Measurements from ENCODE around the gene MEIS1. TPM values are rescaled to one million over a fixed set of nuclear protein-coding genes. Genes with fewer than 3 reads are reported as not detected.

The MEIS1 gene
- total and polyA plus RNA-seq, 2 of the 8 experiments (the other 6 are each of a cell fraction or from before 2014, with no cell fraction given): 0.17 to 1.2 TPM

DNA sequence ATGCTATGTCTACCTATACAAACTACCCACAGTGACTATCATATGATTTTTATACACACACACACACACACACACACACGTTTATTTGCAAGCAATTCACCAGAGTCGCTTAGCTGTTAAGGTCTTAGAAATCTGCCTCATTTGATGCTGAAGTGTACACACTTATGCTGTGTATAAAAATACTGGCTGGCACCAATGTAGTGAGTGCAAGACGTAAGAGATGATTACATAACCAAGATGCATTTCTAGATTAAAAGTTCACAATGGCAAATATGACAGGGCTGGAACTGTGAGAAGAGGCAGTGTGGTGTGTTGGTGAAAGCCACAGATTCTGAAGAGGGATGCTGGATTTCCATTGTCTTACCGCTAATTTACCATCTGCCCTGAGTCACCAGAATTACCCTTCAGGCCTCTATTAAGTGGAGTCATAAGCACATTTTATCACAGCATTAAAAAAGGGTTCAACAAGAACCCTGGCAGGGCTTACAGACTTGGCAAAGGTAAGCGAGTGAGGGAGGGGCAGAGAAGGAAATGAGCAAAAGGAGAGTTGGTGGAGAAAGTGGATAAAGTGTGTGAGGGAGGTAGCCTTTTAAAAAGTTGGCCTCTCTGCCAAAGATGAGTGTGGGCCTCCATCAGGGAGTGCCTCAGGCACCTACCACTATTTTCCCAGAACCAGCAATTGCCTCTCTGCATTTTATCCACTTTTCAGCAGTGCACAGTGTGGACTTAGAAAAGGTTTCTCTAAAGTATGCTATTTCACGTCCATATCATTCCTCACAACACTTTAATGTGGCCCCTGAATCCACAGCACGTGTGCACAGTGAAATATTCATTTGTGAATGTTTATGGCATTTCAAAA is 21.5 kb downstream of the MEIS1 start (continued):
- no peak for TF ChIP-seq CHD1 (IDR thresholded peaks at IDR 0.05; ENCODE audit: low read depth, low read length)

Measured in H1 (cell line).